Measurements from ENCODE around the gene JAZF1.

Gene JAZF1

GRCh38 chr7:28192786-28193585 is 12.4 kb upstream of the JAZF1 start:
- no peak overlapping the region for H3K18ac ChIP-seq (ENCODE audit: low read depth in 1 of 2, low read length in 2 of 2)
- H3K4me3 ChIP-seq (ENCODE audit: insufficient read depth in 1 of 2, low read depth in 1 of 2, low read length in 2 of 2), result no peak overlapping the region
- 88% methylated on average over 7 of the region's 7 CpGs for WGBS
- H3K9me3 ChIP-seq (ENCODE audit: control insufficient read depth, low read length), result no peaks in the 10 kb centered on the region
- H3K9ac ChIP-seq (ENCODE audit: low read length), result no peak overlapping the region
- no peak overlapping the region for H2AK5ac ChIP-seq (ENCODE audit: low read length, severe bottlenecking)
- H3K27ac ChIP-seq (ENCODE audit: low read length, poor library complexity, severe bottlenecking), result no peak overlapping the region
- H3K36me3 ChIP-seq (ENCODE audit: control insufficient read depth in 1 of 2, insufficient read depth in 2 of 2, low read depth in 1 of 2, low read length in 2 of 2), result no peaks in the 10 kb centered on the region
- no peak overlapping the region for H4K91ac ChIP-seq (ENCODE audit: low read length)
- no peak overlapping the region for H3K23ac ChIP-seq (ENCODE audit: low read length in 2 of 2)
- no peaks in the 10 kb centered on the region for H3K4me1 ChIP-seq (ENCODE audit: control insufficient read depth, insufficient read depth, low read depth, low read length)
- H2BK12ac ChIP-seq (ENCODE audit: low read length in 2 of 2), result no peak overlapping the region
- H3K79me1 ChIP-seq (replicated peaks; ENCODE audit: low read length, poor library complexity, severe bottlenecking), result no peaks in the 10 kb centered on the region
- H4K8ac ChIP-seq (ENCODE audit: low read length), result no peak overlapping the region
- H2AFZ ChIP-seq (ENCODE audit: low read depth, low read length), result no peak overlapping the region
- no peak overlapping the region for H2BK5ac ChIP-seq (ENCODE audit: low read depth, low read length, poor library complexity, severe bottlenecking)
- no peak for DNase-seq
- H2BK120ac ChIP-seq (ENCODE audit: low read depth, low read length), result no peak overlapping the region
- H3K4ac ChIP-seq (ENCODE audit: low read depth in 1 of 2, low read length in 2 of 2), result no peak overlapping the region
- H2BK15ac ChIP-seq (ENCODE audit: low read depth, poor library complexity, severe bottlenecking), result no peak overlapping the region
- H3K4me2 ChIP-seq (ENCODE audit: low read length, poor library complexity, severe bottlenecking), result no peak overlapping the region
- H3K14ac ChIP-seq (ENCODE audit: low read length in 2 of 2), result no peak overlapping the region
- H3K27me3 ChIP-seq (ENCODE audit: control insufficient read depth in 1 of 2, insufficient read depth in 1 of 2, low read length in 2 of 2), result no peaks in the 10 kb centered on the region

DNA sequence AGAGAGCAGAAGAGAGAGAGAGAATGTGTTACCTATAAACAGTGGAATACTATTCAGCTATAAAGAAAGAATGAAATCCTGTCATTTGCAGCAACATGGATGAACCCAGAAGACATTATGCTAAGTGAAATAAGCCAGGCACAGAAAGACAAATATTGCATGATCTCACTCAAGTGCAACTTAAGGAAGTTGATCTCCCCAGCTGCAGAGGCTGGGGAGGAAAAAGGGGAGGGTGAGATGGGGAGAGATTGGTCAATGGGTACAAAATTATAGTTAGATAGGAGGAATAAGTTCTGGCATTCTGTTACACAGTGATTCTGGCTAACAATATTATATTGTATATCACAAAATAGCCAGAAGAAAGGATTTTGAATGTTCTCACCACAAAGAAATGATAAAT is 11.2 kb upstream of the JAZF1 start:
- Histone ChIP-seq H2BK15ac (ENCODE audit: low read depth, poor library complexity, severe bottlenecking) (no peak overlapping the region), H2BK5ac (ENCODE audit: low read depth, low read length, poor library complexity, severe bottlenecking) (no peak overlapping the region), H3K4ac (ENCODE audit: low read depth in 1 of 2, low read length in 2 of 2) (no peak overlapping the region), H3K27ac (ENCODE audit: low read length, poor library complexity, severe bottlenecking) (no peak overlapping the region), H3K23ac (ENCODE audit: low read length in 2 of 2) (no peak overlapping the region), H3K27me3 (ENCODE audit: control insufficient read depth in 1 of 2, insufficient read depth in 1 of 2, low read length in 2 of 2) (no peaks in the 10 kb centered on the region), H2AFZ (ENCODE audit: low read depth, low read length) (no peak overlapping the region), H2AK5ac (ENCODE audit: low read length, severe bottlenecking) (no peak overlapping the region), H3K18ac (ENCODE audit: low read depth in 1 of 2, low read length in 2 of 2) (no peak overlapping the region), H4K91ac (ENCODE audit: low read length) (no peak overlapping the region), H3K9ac (ENCODE audit: low read length) (no peak overlapping the region), H3K36me3 (ENCODE audit: control insufficient read depth in 1 of 2, insufficient read depth in 2 of 2, low read depth in 1 of 2, low read length in 2 of 2) (no peaks in the 10 kb centered on the region), H3K4me3 (ENCODE audit: insufficient read depth in 1 of 2, low read depth in 1 of 2, low read length in 2 of 2) (no peak overlapping the region), H3K4me2 (ENCODE audit: low read length, poor library complexity, severe bottlenecking) (no peak overlapping the region), H2BK120ac (ENCODE audit: low read depth, low read length) (no peak overlapping the region), H3K9me3 (ENCODE audit: control insufficient read depth, low read length) (no peaks in the 10 kb centered on the region), H3K4me1 (ENCODE audit: control insufficient read depth, insufficient read depth, low read depth, low read length) (no peaks in the 10 kb centered on the region), H3K79me1 (replicated peaks; ENCODE audit: low read length, poor library complexity, severe bottlenecking) (no peaks in the 10 kb centered on the region), H4K8ac (ENCODE audit: low read length) (no peak overlapping the region), H3K14ac (ENCODE audit: low read length in 2 of 2) (no peak overlapping the region), H2BK12ac (ENCODE audit: low read length in 2 of 2) (no peak overlapping the region)
- DNase-seq, result no peak

DNA sequence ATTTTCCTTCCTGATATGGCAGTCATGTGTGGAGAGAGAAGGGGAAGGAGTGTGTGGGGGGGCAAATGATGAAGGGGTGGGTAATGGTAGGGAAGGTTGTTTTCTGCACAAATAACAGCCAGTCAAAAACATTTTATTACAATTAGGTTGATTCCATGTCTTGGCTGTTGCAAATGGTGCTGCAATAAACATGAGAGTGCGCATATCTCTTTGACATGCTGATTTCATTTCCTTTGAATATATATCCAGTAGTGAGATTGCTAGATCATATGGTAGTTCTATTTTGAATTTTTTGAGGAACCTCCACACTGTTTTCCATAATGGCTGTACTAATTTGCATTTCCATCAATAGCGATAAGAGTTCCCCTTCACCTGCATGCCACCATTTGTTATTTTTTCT is 10.6 kb upstream of the JAZF1 start:
- H3K9ac ChIP-seq (ENCODE audit: low read length), result no peak overlapping the region
- H2BK120ac ChIP-seq (ENCODE audit: low read depth, low read length), result no peak overlapping the region
- no peak overlapping the region for H2BK15ac ChIP-seq (ENCODE audit: low read depth, poor library complexity, severe bottlenecking)
- no peak overlapping the region for H3K14ac ChIP-seq (ENCODE audit: low read length in 2 of 2)
- H3K4me1 ChIP-seq (ENCODE audit: control insufficient read depth, insufficient read depth, low read depth, low read length), result no peaks in the 10 kb centered on the region
- H3K4me3 ChIP-seq (ENCODE audit: insufficient read depth in 1 of 2, low read depth in 1 of 2, low read length in 2 of 2), result no peak overlapping the region
- no peak overlapping the region for H2AFZ ChIP-seq (ENCODE audit: low read depth, low read length)
- no peak overlapping the region for H2BK5ac ChIP-seq (ENCODE audit: low read depth, low read length, poor library complexity, severe bottlenecking)
- whole genome bisulfite sequencing, result 80% methylated on average over 1 of the region's 2 CpGs
- no peak for DNase-seq
- no peaks in the 10 kb centered on the region for H3K9me3 ChIP-seq (ENCODE audit: control insufficient read depth, low read length)
- no peak overlapping the region for H3K18ac ChIP-seq (ENCODE audit: low read depth in 1 of 2, low read length in 2 of 2)
- H3K36me3 ChIP-seq (ENCODE audit: control insufficient read depth in 1 of 2, insufficient read depth in 2 of 2, low read depth in 1 of 2, low read length in 2 of 2), result no peaks in the 10 kb centered on the region
- no peak overlapping the region for H4K8ac ChIP-seq (ENCODE audit: low read length)
- no peak overlapping the region for H3K27ac ChIP-seq (ENCODE audit: low read length, poor library complexity, severe bottlenecking)
- no peak overlapping the region for H2AK5ac ChIP-seq (ENCODE audit: low read length, severe bottlenecking)
- H3K4ac ChIP-seq (ENCODE audit: low read depth in 1 of 2, low read length in 2 of 2), result no peak overlapping the region
- H2BK12ac ChIP-seq (ENCODE audit: low read length in 2 of 2), result no peak overlapping the region
- no peaks in the 10 kb centered on the region for H3K79me1 ChIP-seq (replicated peaks; ENCODE audit: low read length, poor library complexity, severe bottlenecking)
- H3K23ac ChIP-seq (ENCODE audit: low read length in 2 of 2), result no peak overlapping the region
- no peak overlapping the region for H4K91ac ChIP-seq (ENCODE audit: low read length)
- no peaks in the 10 kb centered on the region for H3K27me3 ChIP-seq (ENCODE audit: control insufficient read depth in 1 of 2, insufficient read depth in 1 of 2, low read length in 2 of 2)
- H3K4me2 ChIP-seq (ENCODE audit: low read length, poor library complexity, severe bottlenecking), result no peak overlapping the region

DNA sequence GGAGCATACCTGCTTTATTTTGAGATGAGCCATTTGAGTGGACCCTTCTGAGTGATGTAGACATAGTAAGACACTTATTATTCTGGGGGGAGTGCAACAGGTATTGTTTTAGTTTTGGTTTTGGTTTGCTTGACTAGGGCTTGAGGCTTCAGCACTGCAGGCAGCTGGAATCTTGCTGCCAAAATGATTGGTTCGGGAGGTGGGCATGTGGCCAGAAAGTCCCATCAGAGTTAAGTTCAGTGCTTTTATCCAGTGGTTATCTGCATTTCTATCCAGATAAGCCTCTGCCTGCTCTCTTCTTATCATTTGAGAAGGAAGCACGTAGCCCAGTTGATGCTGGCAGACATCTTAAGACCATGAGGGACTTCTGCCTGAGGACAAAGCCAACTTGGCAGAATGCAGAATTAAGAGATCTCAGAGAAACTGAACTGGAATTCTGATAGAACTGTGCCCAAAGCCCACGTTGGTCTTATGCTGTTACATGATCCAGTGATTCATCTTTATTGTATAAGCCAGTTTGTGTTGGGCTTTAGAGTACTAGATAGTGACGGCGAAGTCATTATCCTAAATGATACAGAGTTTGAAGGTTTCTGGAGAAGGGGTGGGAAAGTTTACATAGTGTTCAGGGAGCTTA is 9.6 kb upstream of the JAZF1 start:
- peak overlapping the region in 1 of 2 experiments; percentile 56 for H3K4me3 ChIP-seq (ENCODE audit: insufficient read depth in 1 of 2, low read depth in 1 of 2, low read length in 2 of 2)
- no peaks in the 10 kb centered on the region for H3K9me3 ChIP-seq (ENCODE audit: control insufficient read depth, low read length)
- no peak for DNase-seq
- no peak overlapping the region for H2AFZ ChIP-seq (ENCODE audit: low read depth, low read length)
- no peak overlapping the region for H2AK5ac ChIP-seq (ENCODE audit: low read length, severe bottlenecking)
- H3K79me1 ChIP-seq (replicated peaks; ENCODE audit: low read length, poor library complexity, severe bottlenecking), result no peaks in the 10 kb centered on the region
- H3K18ac ChIP-seq (ENCODE audit: low read depth in 1 of 2, low read length in 2 of 2), result no peak overlapping the region
- no peaks in the 10 kb centered on the region for H3K36me3 ChIP-seq (ENCODE audit: control insufficient read depth in 1 of 2, insufficient read depth in 2 of 2, low read depth in 1 of 2, low read length in 2 of 2)
- H2BK12ac ChIP-seq (ENCODE audit: low read length in 2 of 2), result no peak overlapping the region
- H3K4ac ChIP-seq (ENCODE audit: low read depth in 1 of 2, low read length in 2 of 2), result no peak overlapping the region
- H2BK5ac ChIP-seq (ENCODE audit: low read depth, low read length, poor library complexity, severe bottlenecking), result no peak overlapping the region
- H3K14ac ChIP-seq (ENCODE audit: low read length in 2 of 2), result no peak overlapping the region
- no peak overlapping the region for H3K4me2 ChIP-seq (ENCODE audit: low read length, poor library complexity, severe bottlenecking)
- H4K91ac ChIP-seq (ENCODE audit: low read length), result no peak overlapping the region
- H3K27me3 ChIP-seq (ENCODE audit: control insufficient read depth in 1 of 2, insufficient read depth in 1 of 2, low read length in 2 of 2), result no peaks in the 10 kb centered on the region
- WGBS, result 74% methylated on average over 5 of the region's 5 CpGs
- H3K9ac ChIP-seq (ENCODE audit: low read length), result no peak overlapping the region
- H4K8ac ChIP-seq (ENCODE audit: low read length), result no peak overlapping the region
- no peak overlapping the region for H2BK120ac ChIP-seq (ENCODE audit: low read depth, low read length)
- H2BK15ac ChIP-seq (ENCODE audit: low read depth, poor library complexity, severe bottlenecking), result no peak overlapping the region
- no peak overlapping the region for H3K23ac ChIP-seq (ENCODE audit: low read length in 2 of 2)
- H3K27ac ChIP-seq (ENCODE audit: low read length, poor library complexity, severe bottlenecking), result no peak overlapping the region
- H3K4me1 ChIP-seq (ENCODE audit: control insufficient read depth, insufficient read depth, low read depth, low read length), result no peaks in the 10 kb centered on the region
